Measurements from ENCODE around the gene PHKB. TPM values are rescaled to one million over a fixed set of nuclear protein-coding genes. Genes with fewer than 3 reads are reported as not detected.

The PHKB gene
- total and polyA plus RNA-seq, 3 donors from 2014 or later = 66.7 to 168 (median 136) TPM

GRCh38 chr16:47627085-47627639 is 166.0 kb downstream of the PHKB start:
- 54 to 72% methylated on average over 6 of the region's 6 CpGs for WGBS, 2 donors
- Histone ChIP-seq H3K4me1 (no peaks in the 10 kb centered on the region), H3K27me3 (no peaks in the 10 kb centered on the region), H3K9me3 (no peaks in the 10 kb centered on the region), H3K27ac (no peak overlapping the region), H3K36me3 (ENCODE audit: low read depth, missing control alignments) (no peaks in the 10 kb centered on the region), H3K4me3 (no peak overlapping the region)
- intact Hi-C loops (cut with DNase I; ENCODE audit: low total_unique reads) = no loop called here
- TF ChIP-seq POLR2A (IDR thresholded peaks at IDR 0.05) (no peak), CTCF (IDR thresholded peaks at IDR 0.05) (no peak)
- DNase-seq = no peak

- DNase-seq = no peak
- Histone ChIP-seq H3K36me3 (ENCODE audit: low read depth, missing control alignments) (no peaks in the 10 kb centered on the region), H3K27ac (no peak overlapping the region), H3K4me1 (no peaks in the 10 kb centered on the region), H3K9me3 (no peaks in the 10 kb centered on the region), H3K27me3 (no peaks in the 10 kb centered on the region), H3K4me3 (no peak overlapping the region)
- intact Hi-C loops (cut with DNase I; ENCODE audit: low total_unique reads) = no loop called here
- no peak for TF ChIP-seq POLR2A (IDR thresholded peaks at IDR 0.05)
- TF ChIP-seq CTCF (IDR thresholded peaks at IDR 0.05) = no peak
These were observed 166.6 kb downstream of the PHKB start for GRCh38 chr16:47627721-47628120.

GRCh38 chr16:47631131-47631530 is 170.0 kb downstream of the PHKB start:
- no peak for DNase-seq
- WGBS, 2 donors = 92 to 96% methylated on average over 5 of the region's 5 CpGs
- H3K27me3 ChIP-seq = no peaks in the 10 kb centered on the region
- TF ChIP-seq POLR2A (IDR thresholded peaks at IDR 0.05) (no peak), CTCF (IDR thresholded peaks at IDR 0.05) (no peak)
- no peaks in the 10 kb centered on the region for H3K4me1 ChIP-seq
- no peak overlapping the region for H3K4me3 ChIP-seq
- no peaks in the 10 kb centered on the region for H3K9me3 ChIP-seq
- no peak overlapping the region for H3K27ac ChIP-seq
- H3K36me3 ChIP-seq (ENCODE audit: low read depth, missing control alignments) = no peaks in the 10 kb centered on the region
- intact Hi-C loops (cut with DNase I; ENCODE audit: low total_unique reads) = no loop called here

- Histone ChIP-seq H3K4me1 (no peaks in the 10 kb centered on the region), H3K4me3 (no peak overlapping the region), H3K27me3 (no peaks in the 10 kb centered on the region), H3K36me3 (ENCODE audit: low read depth, missing control alignments) (no peaks in the 10 kb centered on the region), H3K9me3 (no peaks in the 10 kb centered on the region), H3K27ac (no peak overlapping the region)
- 94% methylated on average over 1 of the region's 1 CpG for WGBS, 2 donors
- intact Hi-C loops (cut with DNase I; ENCODE audit: low total_unique reads) = no loop called here
- DNase-seq = no peak
- TF ChIP-seq POLR2A (IDR thresholded peaks at IDR 0.05) = no peak
- no peak for TF ChIP-seq CTCF (IDR thresholded peaks at IDR 0.05)
These were observed 173.0 kb downstream of the PHKB start for GRCh38 chr16:47634126-47634525.

- intact Hi-C loops (cut with DNase I; ENCODE audit: low total_unique reads) = no loop called here
- H3K4me1 ChIP-seq = no peaks in the 10 kb centered on the region
- no peak for DNase-seq
- TF ChIP-seq POLR2A (IDR thresholded peaks at IDR 0.05) = no peak
- no peak for TF ChIP-seq CTCF (IDR thresholded peaks at IDR 0.05)
- no peak overlapping the region for H3K27ac ChIP-seq
- no peak overlapping the region for H3K4me3 ChIP-seq
- no peaks in the 10 kb centered on the region for H3K27me3 ChIP-seq
- H3K9me3 ChIP-seq = no peaks in the 10 kb centered on the region
- no peaks in the 10 kb centered on the region for H3K36me3 ChIP-seq (ENCODE audit: low read depth, missing control alignments)
These were observed 173.6 kb downstream of the PHKB start for GRCh38 chr16:47634727-47635126.
